Erythroblast (primary cell): ENCODE results near the gene CYP26B1.

Source experiments
- GATA1 ChIP-seq: IDR thresholded peaks from 2 replicates; pipeline ENCODE4 v1.6.1; 2011; ENCODE audit warnings: low read depth, mild to moderate bottlenecking, control low read depth, low read length, moderate library complexity
- POLR2A ChIP-seq: IDR thresholded peaks from 2 replicates; pipeline ENCODE4 v1.6.1; 2011; ENCODE audit warnings: mild to moderate bottlenecking, low read length

- TF ChIP-seq POLR2A (no peak), GATA1 (no peak)
Measured at GRCh38 chr2:72135921-72136320, 11.7 kb downstream of the CYP26B1 start.
